CD4-positive, alpha-beta T cell (primary cell): ENCODE data around the gene ECI2. TPM values are rescaled to one million over a fixed set of nuclear protein-coding genes. Genes with fewer than 3 reads are reported as not detected.

ENCODE experiments used
- ATAC-seq: fragments of 200-7000 bp; cut with Tn5 transposase; one replicate; pipeline ENCODE4 v1.10.0; 2022; ENCODE audit warnings: mild to moderate bottlenecking; ENCODE audit not compliant: poor library complexity
- CTCF ChIA-PET: fragments of 350-600 bp; sonication (Branson Sonifier 250); formaldehyde crosslinking; loops from one replicate; lab custom pipeline; 2021; ENCODE audit warnings: antibody characterized with exemption, inconsistent platforms; lab: Charles Lee
- POLR2A ChIA-PET: fragments of 350-600 bp; sonication (Branson Sonifier 250); formaldehyde crosslinking; loops from one replicate; lab custom pipeline; 2021; ENCODE audit warnings: antibody characterized with exemption, inconsistent platforms; lab: Charles Lee
- DNase-seq, 14 experiments: peaks; one replicate each; pipeline ENCODE4 v3.0.0-alpha.2; 2013 to 2020; ENCODE audit warnings: mixed read lengths in 2 of 14
- H3K27ac ChIP-seq, 2 donors: one replicate each; pipeline versions ENCODE4 v1.5.1 to v1.7.0; 2013; ENCODE audit warnings: low read length in 2 of 2, low read depth in 1 of 2, mild to moderate bottlenecking in 1 of 2
- H3K27me3 ChIP-seq, 2 experiments: 1 replicate in 1 of 2; 2 replicates in 1 of 2; pipeline versions ENCODE4 v1.6.1 to v1.7.0; 2013; ENCODE audit warnings: low read length in 2 of 2, control low read depth in 1 of 2, mild to moderate bottlenecking in 1 of 2, moderate library complexity in 1 of 2; ENCODE audit not compliant: insufficient read depth in 2 of 2, control insufficient read depth in 1 of 2
- H3K36me3 ChIP-seq: one replicate; pipeline ENCODE4 v1.6.1; 2013; ENCODE audit warnings: low read length, control low read depth; ENCODE audit not compliant: insufficient read depth
- H3K4me1 ChIP-seq: one replicate; pipeline ENCODE4 v1.6.1; 2013; ENCODE audit warnings: low read length, control low read depth; ENCODE audit not compliant: insufficient read depth
- H3K4me3 ChIP-seq: one replicate; pipeline ENCODE4 v1.5.1; 2013; ENCODE audit warnings: mild to moderate bottlenecking, low read length, moderate library complexity
- H3K9me3 ChIP-seq, 2 experiments: 1 replicate in 1 of 2; 2 replicates in 1 of 2; pipeline versions ENCODE4 v1.6.1 to v1.7.0; 2013; ENCODE audit warnings: low read length in 2 of 2, mild to moderate bottlenecking in 2 of 2, control low read depth in 1 of 2, moderate library complexity in 1 of 2; ENCODE audit not compliant: control insufficient read depth in 1 of 2, insufficient read depth in 1 of 2
- H3K27ac Mint-ChIP-seq: one replicate; pipeline ENCODE4 v1.8.0; 2020; ENCODE audit warnings: mixed read lengths
- H3K27me3 Mint-ChIP-seq: one replicate; pipeline ENCODE4 v1.8.0; 2021; ENCODE audit warnings: mixed read lengths
- H3K36me3 Mint-ChIP-seq: one replicate; pipeline ENCODE4 v1.8.0; 2021; ENCODE audit warnings: low read depth, mixed read lengths
- H3K4me1 Mint-ChIP-seq: one replicate; pipeline ENCODE4 v1.8.0; 2021; ENCODE audit warnings: low read depth, mixed read lengths
- H3K4me3 Mint-ChIP-seq: one replicate; pipeline ENCODE4 v1.8.0; 2020; ENCODE audit warnings: mild to moderate bottlenecking, mixed read lengths
- H3K9me3 Mint-ChIP-seq: one replicate; pipeline ENCODE4 v1.8.0; 2020; ENCODE audit warnings: mixed read lengths
- CTCF ChIP-seq: fragments of 200-600 bp; IDR thresholded peaks from one replicate; pipeline ENCODE4 v1.8.0; 2022; ENCODE audit warnings: antibody characterized with exemption, mild to moderate bottlenecking
- intact Hi-C, 2 experiments: fragments of 100-400 bp; cut with DNase I in 1 of 2; cut with micrococcal nuclease in 1 of 2; formaldehyde crosslinking; loops; one replicate each; pipeline versions ENCODE4 v1.15.1 to v1.9.0; 2023 to 2025; cut with DNase I, micrococcal nuclease
- total RNA-seq, 174 experiments: library from RNA in 2 of 174; stranded (reverse) in 2 of 174; gene quantifications; one replicate each; pipeline ENCODE4 v1.2.3 and lab custom pipeline; 2021 to 2026

The ECI2 gene
- total RNA-seq, 2 experiments from 2014 or later = 25.6 to 30.1 TPM

GRCh38 chr6:4069199-4069598 lies 66.2 kb downstream of the ECI2 start:
- intact Hi-C loops = loop anchor here in 1 of 2 experiments (5.0 kb wide), 1 partner anchor 43 kb away; no protein-coding TSS in a partner anchor
- Mint-ChIP-seq H3K27ac (no peak overlapping the region), H3K27me3 (no peaks in the 10 kb centered on the region), H3K4me1 (no peaks in the 10 kb centered on the region), H3K4me3 (no peak overlapping the region), H3K36me3 (peaks cover 20% of the 10 kb centered on the region), H3K9me3 (no peaks in the 10 kb centered on the region)
- H3K27ac ChIP-seq = no peak overlapping the region
- ChIA-PET POLR2A (no interaction called here), CTCF (no interaction called here)
- ATAC-seq (no peak), DNase-seq (no peak)
- no peaks in the 10 kb centered on the region for H3K9me3 ChIP-seq
- H3K4me3 ChIP-seq = no peak overlapping the region
- H3K27me3 ChIP-seq = no peaks in the 10 kb centered on the region
- no peaks in the 10 kb centered on the region for H3K4me1 ChIP-seq
- peaks cover 10% of the 10 kb centered on the region for H3K36me3 ChIP-seq
- TF ChIP-seq CTCF = no peak

GRCh38 chr6:4067673-4068072 lies 67.7 kb downstream of the ECI2 start:
- DNase-seq = no peak
- H3K27ac Mint-ChIP-seq = no peak overlapping the region
- CTCF ChIA-PET = interaction anchor here (0.7 to 1.5 kb wide), 2 partner anchors 12 to 68 kb away, joined by 3 read pairs; partner anchors contain the start of gene ECI2
- H3K4me1 Mint-ChIP-seq = no peaks in the 10 kb centered on the region
- intact Hi-C loops = loop anchor here in 1 of 2 experiments (5.0 kb wide), 1 partner anchor 45 kb away; no protein-coding TSS in a partner anchor
- peaks cover 24% of the 10 kb centered on the region for H3K36me3 ChIP-seq
- no peaks in the 10 kb centered on the region for H3K27me3 ChIP-seq
- TF ChIP-seq CTCF = no peak
- no peak overlapping the region for H3K4me3 ChIP-seq
- no peak overlapping the region for H3K27ac ChIP-seq
- no peak overlapping the region for H3K4me3 Mint-ChIP-seq
- POLR2A ChIA-PET = no interaction called here
- H3K36me3 Mint-ChIP-seq = peaks cover 36% of the 10 kb centered on the region
- ATAC-seq = no peak
- H3K9me3 ChIP-seq = no peaks in the 10 kb centered on the region
- no peaks in the 10 kb centered on the region for H3K4me1 ChIP-seq
- H3K9me3 Mint-ChIP-seq = no peaks in the 10 kb centered on the region
- no peaks in the 10 kb centered on the region for H3K27me3 Mint-ChIP-seq

- no peak overlapping the region for H3K4me3 ChIP-seq
- Mint-ChIP-seq H3K9me3 (no peaks in the 10 kb centered on the region), H3K36me3 (peaks cover 50% of the 10 kb centered on the region), H3K4me1 (no peaks in the 10 kb centered on the region), H3K27me3 (no peaks in the 10 kb centered on the region), H3K4me3 (no peak overlapping the region), H3K27ac (peak overlapping the region; percentile 40)
- no peak for TF ChIP-seq CTCF
- ChIA-PET POLR2A (no interaction called here), CTCF (no interaction called here)
- intact Hi-C loops = loop anchor here in 1 of 2 experiments (5.0 kb wide), 1 partner anchor 46 kb away; no protein-coding TSS in a partner anchor
- H3K9me3 ChIP-seq = no peaks in the 10 kb centered on the region
- no peak overlapping the region for H3K27ac ChIP-seq
- H3K36me3 ChIP-seq = peaks cover 38% of the 10 kb centered on the region
- H3K27me3 ChIP-seq = no peaks in the 10 kb centered on the region
- no peaks in the 10 kb centered on the region for H3K4me1 ChIP-seq
- ATAC-seq (no peak), DNase-seq (no peak)
Observed at GRCh38 chr6:4066029-4066755, 69.2 kb downstream of the ECI2 start.

Other genes with a start within 250 kb of the ECI2 start
- not detected for gene FAM217A, start 56.4 kb downstream of the ECI2 start, total RNA-seq